Fibroblast of gingiva (primary cell): ENCODE results near the gene ZNF619.

Source experiments
- DNase-seq: peaks from one replicate; pipeline ENCODE4 v3.0.0-alpha.2; 2011; ENCODE audit warnings: low read depth

The ZNF619 gene

GRCh38 chr3:40465456-40465855 is 11.5 kb upstream of the ZNF619 start:
- no peak for DNase-seq

GRCh38 chr3:40468018-40468417 is 8.9 kb upstream of the ZNF619 start:
- DNase-seq, result no peak

- DNase-seq, result no peak
Observed at GRCh38 chr3:40470701-40471100, 6.2 kb upstream of the ZNF619 start.

GRCh38 chr3:40477666-40478065 is 744 bp downstream of the ZNF619 start:
- DNase-seq, result no peak

GRCh38 chr3:40487172-40487571 is 10.2 kb downstream of the ZNF619 start:
- DNase-seq, result no peak

- peak; percentile 8 for DNase-seq
Observed at GRCh38 chr3:40490916-40491315, 14.0 kb downstream of the ZNF619 start.

GRCh38 chr3:40494698-40495097 is 17.8 kb downstream of the ZNF619 start:
- peak; percentile 40 for DNase-seq

- DNase-seq, result no peak
Observed at GRCh38 chr3:40497288-40497687, 20.4 kb downstream of the ZNF619 start.

GRCh38 chr3:40499952-40500351 is 23.0 kb downstream of the ZNF619 start:
- no peak for DNase-seq

- no peak for DNase-seq
Observed at GRCh38 chr3:40502034-40502433, 25.1 kb downstream of the ZNF619 start.

- peak; percentile 94 for DNase-seq
Observed at GRCh38 chr3:40504636-40505430, 27.9 kb downstream of the ZNF619 start.

GRCh38 chr3:40505599-40506462 is 28.9 kb downstream of the ZNF619 start, which contains the start of gene ZNF620:
ZNF620 (plus strand) TSS chr3:40506039; CDS start chr3:40506353, 314 bp downstream.
- DNase-seq, result no peak

GRCh38 chr3:40511031-40511718 is 34.3 kb downstream of the ZNF619 start:
- DNase-seq, result no peak

- DNase-seq, result no peak
Observed at GRCh38 chr3:40516201-40516600, 39.3 kb downstream of the ZNF619 start.

GRCh38 chr3:40518067-40518466 is 41.1 kb downstream of the ZNF619 start:
- no peak for DNase-seq

GRCh38 chr3:40518848-40519247 is 41.9 kb downstream of the ZNF619 start:
- DNase-seq, result no peak

GRCh38 chr3:40521254-40521653 is 44.3 kb downstream of the ZNF619 start:
- DNase-seq, result no peak

- no peak for DNase-seq
Observed at GRCh38 chr3:40523781-40524180, 46.9 kb downstream of the ZNF619 start.

GRCh38 chr3:40524222-40524567 is 47.3 kb downstream of the ZNF619 start:
- DNase-seq, result peak; percentile 27

- peak; percentile 89 for DNase-seq
Observed at GRCh38 chr3:40524568-40525285, 47.8 kb downstream of the ZNF619 start, which contains the start of gene ZNF621. ZNF621 (plus strand) TSS chr3:40524960; CDS start chr3:40525841, 881 bp downstream.

- DNase-seq, result no peak
Observed at GRCh38 chr3:40528426-40528825, 51.5 kb downstream of the ZNF619 start.

GRCh38 chr3:40532252-40532651 is 55.3 kb downstream of the ZNF619 start:
- DNase-seq, result no peak
